Esophagus muscularis mucosa (tissue), 4 donors: Measurements from ENCODE around the gene PAPSS2. TPM values are rescaled to one million over a fixed set of nuclear protein-coding genes. Genes with fewer than 3 reads are reported as not detected.

Experiments
- DNase-seq: peaks from one replicate; pipeline ENCODE4 v3.0.0-alpha.2; 2017; ENCODE audit errors: extremely low spot score
- H3K27ac ChIP-seq, 4 donors: fragments of 200-600 bp; sonication (generic); replicated peaks in 1 of 4; 1 replicate in 3 of 4; 2 replicates in 1 of 4; pipeline ENCODE4 v1.5.1; 2016 to 2019; ENCODE audit warnings: mild to moderate bottlenecking in 1 of 4
- H3K27me3 ChIP-seq, 4 donors: fragments of 200-600 bp; sonication (generic); one replicate each; pipeline versions ENCODE4 v1.5.1 to v1.6.0; 2016 to 2019
- H3K36me3 ChIP-seq, 4 donors: fragments of 200-600 bp; sonication (generic); one replicate each; pipeline ENCODE4 v1.5.1; 2016 to 2019
- H3K4me1 ChIP-seq, 4 donors: fragments of 200-600 bp; sonication (generic); one replicate each; pipeline ENCODE4 v1.5.1; 2016 to 2019
- H3K4me3 ChIP-seq, 4 donors: fragments of 200-600 bp; sonication (generic); 1 replicate in 2 of 4; 2 replicates in 2 of 4; pipeline ENCODE4 v1.5.1; 2016 to 2019; ENCODE audit warnings: mild to moderate bottlenecking in 4 of 4, moderate library complexity in 1 of 4
- H3K9me3 ChIP-seq, 4 donors: fragments of 200-600 bp; sonication (generic); 1 replicate in 3 of 4; 2 replicates in 1 of 4; pipeline ENCODE4 v1.5.1; 2016 to 2019
- EP300 ChIP-seq: sonication (generic); formaldehyde crosslinking; IDR thresholded peaks from one replicate; pipeline ENCODE4 v1.6.1; 2017; ENCODE audit warnings: antibody characterized with exemption
- POLR2A ChIP-seq: fragments of 450-650 bp; IDR thresholded peaks from one replicate; pipeline ENCODE4 v1.6.1; 2017; ENCODE audit warnings: antibody characterized with exemption, moderate library complexity, mild to moderate bottlenecking, low read depth
- POLR2AphosphoS5 ChIP-seq, 2 donors: sonication (generic); formaldehyde crosslinking; IDR thresholded peaks; one replicate each; pipeline ENCODE4 v1.6.1; 2017; ENCODE audit warnings: antibody characterized with exemption in 2 of 2
- WGBS: methylation state at CpG from one replicate; pipeline ENCODE4 v1.1.5; 2018; 5-methylcytosine and 5-hydroxymethylcytosine counted together
- intact Hi-C: fragments of 100-400 bp; cut with DNase I; formaldehyde crosslinking; loops from one replicate; pipeline ENCODE4 v1.15.1; 2023
- total RNA-seq, 4 donors: library from RNA; depleted of rRNA; stranded (reverse); fragments of >200 nt; gene quantifications; one replicate each; pipeline versions ENCODE4 v1.1.0 to v1.2.1, GENCODE V29; 2016
- TF ChIP-seq, protein P1 (sequence below), 3 experiments: fragments of 200-600 bp in 2 of 3; fragments of 450-650 bp in 1 of 3; sonication (generic) in 2 of 3; IDR thresholded peaks; one replicate each; pipeline ENCODE4 v1.5.1; 2017 to 2019; ENCODE audit warnings: antibody characterized with exemption in 3 of 3, mild to moderate bottlenecking in 2 of 3, moderate library complexity in 1 of 3

Gene PAPSS2
- total RNA-seq, 4 donors from 2014 or later: 9.6 to 16.7 (median 14.9) TPM

DNA sequence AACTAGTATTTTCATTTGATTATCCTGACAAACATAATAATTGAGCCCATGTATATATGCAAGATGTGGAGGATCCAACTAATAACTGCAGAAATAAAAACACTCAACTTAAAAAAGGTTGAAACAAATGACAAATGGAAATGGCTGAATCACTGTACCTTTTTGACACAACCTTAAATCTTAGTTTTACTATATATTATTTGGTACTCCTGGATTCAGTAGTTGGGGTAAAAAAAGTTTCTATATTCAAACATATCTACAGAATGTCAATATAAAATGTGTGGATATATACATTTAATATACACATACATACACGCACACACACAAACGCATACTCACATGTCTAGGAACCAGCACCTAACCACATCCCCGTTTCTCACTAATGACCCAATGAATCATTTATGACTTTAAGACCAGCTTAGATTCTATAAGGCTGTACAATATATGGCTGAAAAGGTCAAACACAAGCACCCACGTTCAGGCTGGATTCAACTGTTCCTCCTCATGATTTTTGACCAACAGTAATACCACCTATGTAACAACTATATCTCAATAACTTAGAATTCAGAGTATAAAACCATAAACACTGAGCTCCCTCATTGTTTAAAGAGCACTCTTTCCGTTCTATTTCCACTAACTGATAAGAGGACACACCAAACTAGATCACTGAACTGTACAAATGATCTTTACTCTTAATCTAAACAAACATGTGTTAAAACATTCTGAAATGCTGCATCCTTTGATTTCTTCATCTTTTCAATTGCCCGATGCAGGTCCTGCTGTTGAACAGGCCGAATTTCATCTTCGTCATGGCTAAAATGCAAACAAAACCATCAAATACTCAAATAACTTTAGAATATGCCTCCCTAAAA is 94.6 kb downstream of the PAPSS2 start:
- Histone ChIP-seq H3K27ac (no peak overlapping the region), H3K9me3 (no peaks in the 10 kb centered on the region), H3K4me3 (no peak overlapping the region), H3K27me3 (no peaks in the 10 kb centered on the region), H3K36me3 (peaks cover 0 to 36% (median 21%) of the 10 kb centered on the region in 4 donors), H3K4me1 (peaks cover 0 to 2% (median 0%) of the 10 kb centered on the region in 4 donors)
- intact Hi-C loops: no loop called here
- no peak for DNase-seq
- no peak for TF ChIP-seq POLR2AphosphoS5 (IDR thresholded peaks at IDR 0.05)
- TF ChIP-seq, protein P1, sequence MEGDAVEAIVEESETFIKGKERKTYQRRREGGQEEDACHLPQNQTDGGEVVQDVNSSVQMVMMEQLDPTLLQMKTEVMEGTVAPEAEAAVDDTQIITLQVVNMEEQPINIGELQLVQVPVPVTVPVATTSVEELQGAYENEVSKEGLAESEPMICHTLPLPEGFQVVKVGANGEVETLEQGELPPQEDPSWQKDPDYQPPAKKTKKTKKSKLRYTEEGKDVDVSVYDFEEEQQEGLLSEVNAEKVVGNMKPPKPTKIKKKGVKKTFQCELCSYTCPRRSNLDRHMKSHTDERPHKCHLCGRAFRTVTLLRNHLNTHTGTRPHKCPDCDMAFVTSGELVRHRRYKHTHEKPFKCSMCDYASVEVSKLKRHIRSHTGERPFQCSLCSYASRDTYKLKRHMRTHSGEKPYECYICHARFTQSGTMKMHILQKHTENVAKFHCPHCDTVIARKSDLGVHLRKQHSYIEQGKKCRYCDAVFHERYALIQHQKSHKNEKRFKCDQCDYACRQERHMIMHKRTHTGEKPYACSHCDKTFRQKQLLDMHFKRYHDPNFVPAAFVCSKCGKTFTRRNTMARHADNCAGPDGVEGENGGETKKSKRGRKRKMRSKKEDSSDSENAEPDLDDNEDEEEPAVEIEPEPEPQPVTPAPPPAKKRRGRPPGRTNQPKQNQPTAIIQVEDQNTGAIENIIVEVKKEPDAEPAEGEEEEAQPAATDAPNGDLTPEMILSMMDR (IDR thresholded peaks at IDR 0.05): no peak
- TF ChIP-seq EP300: no peak
- no peak for TF ChIP-seq POLR2A
- WGBS: 95% methylated on average over 8 of the region's 8 CpGs

DNA sequence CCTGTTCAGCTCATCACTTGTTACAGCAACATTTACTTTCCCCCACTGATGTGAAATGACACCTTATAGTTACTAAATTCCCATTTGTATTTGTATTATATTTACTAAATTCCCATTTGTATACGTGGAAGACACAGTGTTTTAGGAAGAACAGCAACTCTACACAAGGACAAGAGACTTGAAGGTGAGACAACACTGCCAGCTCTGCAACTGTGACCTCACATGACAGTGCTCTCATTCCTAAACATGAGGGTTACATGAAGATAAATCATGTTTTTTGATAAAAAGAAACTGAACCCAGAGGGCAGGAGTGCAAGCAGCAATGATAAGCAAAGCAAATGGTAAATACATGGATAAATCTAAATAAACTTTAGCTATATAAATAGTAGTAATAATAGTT is 98.0 kb downstream of the PAPSS2 start:
- TF ChIP-seq, protein P1 (IDR thresholded peaks at IDR 0.05): no peak
- TF ChIP-seq POLR2AphosphoS5 (IDR thresholded peaks at IDR 0.05) (no peak), EP300 (no peak), POLR2A (no peak)
- no peak for DNase-seq
- H3K4me1 ChIP-seq: no peaks in the 10 kb centered on the region
- H3K27me3 ChIP-seq: no peaks in the 10 kb centered on the region
- intact Hi-C loops: no loop called here
- H3K36me3 ChIP-seq: peaks cover 0 to 49% (median 24%) of the 10 kb centered on the region in 4 donors
- no peak overlapping the region for H3K4me3 ChIP-seq
- H3K27ac ChIP-seq: no peak overlapping the region
- H3K9me3 ChIP-seq: no peaks in the 10 kb centered on the region
- 89% methylated on average over 1 of the region's 1 CpG for WGBS

DNA sequence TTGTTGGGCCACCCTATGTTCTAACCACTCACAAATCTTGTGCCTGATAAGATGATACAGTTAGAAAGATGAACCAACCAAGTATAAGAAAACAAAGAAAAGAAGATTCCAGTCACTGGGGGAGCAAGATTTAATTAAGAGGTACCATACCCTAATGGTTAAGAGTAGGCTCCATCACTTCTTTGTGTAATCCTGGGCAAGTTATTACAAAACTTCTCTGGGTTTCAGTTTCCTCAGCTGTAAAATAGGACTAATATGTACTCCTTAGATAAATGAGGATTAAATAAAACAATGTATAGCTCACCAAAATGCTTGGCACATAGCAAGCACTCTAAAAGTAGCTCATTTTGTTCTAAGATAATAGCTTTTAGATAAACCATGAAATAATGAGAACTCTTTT is 99.9 kb downstream of the PAPSS2 start:
- H3K4me1 ChIP-seq: no peaks in the 10 kb centered on the region
- no peaks in the 10 kb centered on the region for H3K27me3 ChIP-seq
- peaks cover 0 to 49% (median 17%) of the 10 kb centered on the region in 4 donors for H3K36me3 ChIP-seq
- H3K4me3 ChIP-seq: no peak overlapping the region
- H3K9me3 ChIP-seq: no peaks in the 10 kb centered on the region
- no peak for DNase-seq
- intact Hi-C loops: no loop called here
- no peak overlapping the region for H3K27ac ChIP-seq
- no peak for TF ChIP-seq POLR2AphosphoS5 (IDR thresholded peaks at IDR 0.05)
- TF ChIP-seq POLR2A: no peak
- no peak for TF ChIP-seq EP300
- TF ChIP-seq, protein P1 (IDR thresholded peaks at IDR 0.05): no peak

DNA sequence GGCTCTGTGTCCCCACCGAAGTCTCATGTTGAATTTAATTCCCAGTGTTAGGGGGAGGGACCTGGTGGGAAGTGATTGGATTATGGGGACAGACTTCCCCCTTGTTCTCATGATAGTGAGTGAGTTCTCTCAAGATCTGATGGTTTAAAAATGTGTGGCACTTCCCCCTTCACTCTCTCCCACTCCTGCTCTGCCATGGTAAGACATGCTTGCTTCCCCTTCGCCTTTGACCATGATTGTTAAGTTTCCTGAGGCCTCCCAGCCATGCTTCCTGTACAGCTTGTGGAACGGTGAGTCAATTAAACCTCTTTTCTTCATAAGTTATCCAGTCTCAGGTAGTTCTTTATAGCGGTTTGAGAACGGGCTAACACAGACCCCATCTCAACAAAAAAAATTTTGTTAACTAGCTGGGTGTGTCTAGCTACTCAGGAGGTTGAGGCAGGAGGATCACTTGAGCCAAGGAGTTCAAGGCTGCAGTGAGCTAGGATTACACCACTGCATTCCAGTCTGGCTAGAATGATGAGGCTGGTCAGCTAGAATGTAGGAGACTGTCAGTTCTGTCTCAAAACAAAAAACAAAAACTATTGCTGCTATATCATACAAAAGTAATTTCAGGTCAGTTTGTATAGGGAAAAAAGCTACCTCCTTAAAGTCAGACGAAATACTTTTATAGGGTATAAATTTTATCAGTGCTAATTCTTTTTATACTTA is 100.7 kb downstream of the PAPSS2 start:
- no peak for DNase-seq
- TF ChIP-seq POLR2A (no peak), EP300 (no peak), POLR2AphosphoS5 (IDR thresholded peaks at IDR 0.05) (no peak)
- TF ChIP-seq, protein P1 (IDR thresholded peaks at IDR 0.05): no peak
- Histone ChIP-seq H3K36me3 (peaks cover 0 to 44% (median 11%) of the 10 kb centered on the region in 4 donors), H3K4me3 (no peak overlapping the region), H3K27ac (no peak overlapping the region), H3K9me3 (no peaks in the 10 kb centered on the region), H3K27me3 (no peaks in the 10 kb centered on the region), H3K4me1 (no peaks in the 10 kb centered on the region)
- WGBS: 75% methylated on average over 6 of the region's 6 CpGs
- intact Hi-C loops: no loop called here
